Measurements from ENCODE around the gene ZFHX3. TPM values are rescaled to one million over a fixed set of nuclear protein-coding genes. Genes with fewer than 3 reads are reported as not detected.
A peak's percentile ranks its signal among the peaks of the same experiment; 100 is the strongest.

ZFHX3 gene
- polyA plus RNA-seq, 1 donor from 2014 or later: 26.4 TPM

- TF ChIP-seq EP300 (conservative IDR thresholded peaks at IDR 0.05; ENCODE audit: poor library complexity, severe bottlenecking) (no peak), POLR2AphosphoS5 (IDR thresholded peaks at IDR 0.05) (no peak), SMC3 (conservative IDR thresholded peaks at IDR 0.05; ENCODE audit: poor library complexity) (no peak)
Measured at GRCh38 chr16:73019457-73020362, 28.2 kb downstream of the ZFHX3 start (continued).

- H3K27me3 ChIP-seq (ENCODE audit: insufficient read depth, low read depth, low read length): no peaks in the 10 kb centered on the region
- H3K9ac ChIP-seq (ENCODE audit: low read length): no peak overlapping the region
- no peak overlapping the region for H3K4me2 ChIP-seq (ENCODE audit: low read length)
- peak overlapping the region; percentile 4 for H3K27ac ChIP-seq (ENCODE audit: low read length)
- H3K4me3 ChIP-seq (ENCODE audit: low read length): no peak overlapping the region
- peaks cover 95% of the 10 kb centered on the region for H3K79me2 ChIP-seq (replicated peaks; ENCODE audit: insufficient read depth, low read length)
- H3K9me3 ChIP-seq (ENCODE audit: low read length): no peaks in the 10 kb centered on the region
- no peaks in the 10 kb centered on the region for H3K36me3 ChIP-seq (ENCODE audit: insufficient read depth, low read length)
- H2AFZ ChIP-seq (ENCODE audit: low read depth, low read length): no peak overlapping the region
- H3F3A ChIP-seq (ENCODE audit: insufficient read depth, low read length, poor library complexity, severe bottlenecking): no peaks in the 10 kb centered on the region
- TF ChIP-seq, protein P1, sequence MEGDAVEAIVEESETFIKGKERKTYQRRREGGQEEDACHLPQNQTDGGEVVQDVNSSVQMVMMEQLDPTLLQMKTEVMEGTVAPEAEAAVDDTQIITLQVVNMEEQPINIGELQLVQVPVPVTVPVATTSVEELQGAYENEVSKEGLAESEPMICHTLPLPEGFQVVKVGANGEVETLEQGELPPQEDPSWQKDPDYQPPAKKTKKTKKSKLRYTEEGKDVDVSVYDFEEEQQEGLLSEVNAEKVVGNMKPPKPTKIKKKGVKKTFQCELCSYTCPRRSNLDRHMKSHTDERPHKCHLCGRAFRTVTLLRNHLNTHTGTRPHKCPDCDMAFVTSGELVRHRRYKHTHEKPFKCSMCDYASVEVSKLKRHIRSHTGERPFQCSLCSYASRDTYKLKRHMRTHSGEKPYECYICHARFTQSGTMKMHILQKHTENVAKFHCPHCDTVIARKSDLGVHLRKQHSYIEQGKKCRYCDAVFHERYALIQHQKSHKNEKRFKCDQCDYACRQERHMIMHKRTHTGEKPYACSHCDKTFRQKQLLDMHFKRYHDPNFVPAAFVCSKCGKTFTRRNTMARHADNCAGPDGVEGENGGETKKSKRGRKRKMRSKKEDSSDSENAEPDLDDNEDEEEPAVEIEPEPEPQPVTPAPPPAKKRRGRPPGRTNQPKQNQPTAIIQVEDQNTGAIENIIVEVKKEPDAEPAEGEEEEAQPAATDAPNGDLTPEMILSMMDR (IDR thresholded peaks at IDR 0.05; ENCODE audit: poor library complexity, severe bottlenecking): no peak
- no peak for TF ChIP-seq RAD21 (conservative IDR thresholded peaks at IDR 0.05)
- H4K20me1 ChIP-seq (ENCODE audit: insufficient read depth): peaks cover 93% of the 10 kb centered on the region
- no peaks in the 10 kb centered on the region for H3K9me2 ChIP-seq (ENCODE audit: insufficient read depth, low read length)
Measured at GRCh38 chr16:73018821-73019456, 29.0 kb downstream of the ZFHX3 start.

GRCh38 chr16:73017321-73017720, 30.6 kb downstream of the ZFHX3 start:
- no peak overlapping the region for H2AFZ ChIP-seq (ENCODE audit: low read depth, low read length)
- H3K4me3 ChIP-seq (ENCODE audit: low read length): no peak overlapping the region
- peaks cover 90% of the 10 kb centered on the region for H4K20me1 ChIP-seq (ENCODE audit: insufficient read depth)
- peaks cover 95% of the 10 kb centered on the region for H3K79me2 ChIP-seq (replicated peaks; ENCODE audit: insufficient read depth, low read length)
- H3K36me3 ChIP-seq (ENCODE audit: insufficient read depth, low read length): no peaks in the 10 kb centered on the region
- no peak overlapping the region for H3K27ac ChIP-seq (ENCODE audit: low read length)
- no peak for TF ChIP-seq SMC3 (conservative IDR thresholded peaks at IDR 0.05; ENCODE audit: poor library complexity)
- no peak for TF ChIP-seq RAD21 (conservative IDR thresholded peaks at IDR 0.05)
- TF ChIP-seq POLR2AphosphoS5 (IDR thresholded peaks at IDR 0.05): no peak
- TF ChIP-seq, protein P2, sequence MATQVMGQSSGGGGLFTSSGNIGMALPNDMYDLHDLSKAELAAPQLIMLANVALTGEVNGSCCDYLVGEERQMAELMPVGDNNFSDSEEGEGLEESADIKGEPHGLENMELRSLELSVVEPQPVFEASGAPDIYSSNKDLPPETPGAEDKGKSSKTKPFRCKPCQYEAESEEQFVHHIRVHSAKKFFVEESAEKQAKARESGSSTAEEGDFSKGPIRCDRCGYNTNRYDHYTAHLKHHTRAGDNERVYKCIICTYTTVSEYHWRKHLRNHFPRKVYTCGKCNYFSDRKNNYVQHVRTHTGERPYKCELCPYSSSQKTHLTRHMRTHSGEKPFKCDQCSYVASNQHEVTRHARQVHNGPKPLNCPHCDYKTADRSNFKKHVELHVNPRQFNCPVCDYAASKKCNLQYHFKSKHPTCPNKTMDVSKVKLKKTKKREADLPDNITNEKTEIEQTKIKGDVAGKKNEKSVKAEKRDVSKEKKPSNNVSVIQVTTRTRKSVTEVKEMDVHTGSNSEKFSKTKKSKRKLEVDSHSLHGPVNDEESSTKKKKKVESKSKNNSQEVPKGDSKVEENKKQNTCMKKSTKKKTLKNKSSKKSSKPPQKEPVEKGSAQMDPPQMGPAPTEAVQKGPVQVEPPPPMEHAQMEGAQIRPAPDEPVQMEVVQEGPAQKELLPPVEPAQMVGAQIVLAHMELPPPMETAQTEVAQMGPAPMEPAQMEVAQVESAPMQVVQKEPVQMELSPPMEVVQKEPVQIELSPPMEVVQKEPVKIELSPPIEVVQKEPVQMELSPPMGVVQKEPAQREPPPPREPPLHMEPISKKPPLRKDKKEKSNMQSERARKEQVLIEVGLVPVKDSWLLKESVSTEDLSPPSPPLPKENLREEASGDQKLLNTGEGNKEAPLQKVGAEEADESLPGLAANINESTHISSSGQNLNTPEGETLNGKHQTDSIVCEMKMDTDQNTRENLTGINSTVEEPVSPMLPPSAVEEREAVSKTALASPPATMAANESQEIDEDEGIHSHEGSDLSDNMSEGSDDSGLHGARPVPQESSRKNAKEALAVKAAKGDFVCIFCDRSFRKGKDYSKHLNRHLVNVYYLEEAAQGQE (IDR thresholded peaks at IDR 0.05; ENCODE audit: borderline replicate concordance): no peak
- H3K4me2 ChIP-seq (ENCODE audit: low read length): no peak overlapping the region
- no peak overlapping the region for H3K9ac ChIP-seq (ENCODE audit: low read length)
- no peaks in the 10 kb centered on the region for H3K9me2 ChIP-seq (ENCODE audit: insufficient read depth, low read length)
- no peaks in the 10 kb centered on the region for H3F3A ChIP-seq (ENCODE audit: insufficient read depth, low read length, poor library complexity, severe bottlenecking)
- no peaks in the 10 kb centered on the region for H3K9me3 ChIP-seq (ENCODE audit: low read length)
- no peaks in the 10 kb centered on the region for H3K27me3 ChIP-seq (ENCODE audit: insufficient read depth, low read depth, low read length)

All from neural cell (in vitro differentiated cells).